ENCODE results near the gene GRID1. TPM values are rescaled to one million over a fixed set of nuclear protein-coding genes. Genes with fewer than 3 reads are reported as not detected.

GRID1 gene
- total RNA-seq, 4 donors from 2014 or later = 17.2 to 28.1 (median 23.6) TPM

DNA sequence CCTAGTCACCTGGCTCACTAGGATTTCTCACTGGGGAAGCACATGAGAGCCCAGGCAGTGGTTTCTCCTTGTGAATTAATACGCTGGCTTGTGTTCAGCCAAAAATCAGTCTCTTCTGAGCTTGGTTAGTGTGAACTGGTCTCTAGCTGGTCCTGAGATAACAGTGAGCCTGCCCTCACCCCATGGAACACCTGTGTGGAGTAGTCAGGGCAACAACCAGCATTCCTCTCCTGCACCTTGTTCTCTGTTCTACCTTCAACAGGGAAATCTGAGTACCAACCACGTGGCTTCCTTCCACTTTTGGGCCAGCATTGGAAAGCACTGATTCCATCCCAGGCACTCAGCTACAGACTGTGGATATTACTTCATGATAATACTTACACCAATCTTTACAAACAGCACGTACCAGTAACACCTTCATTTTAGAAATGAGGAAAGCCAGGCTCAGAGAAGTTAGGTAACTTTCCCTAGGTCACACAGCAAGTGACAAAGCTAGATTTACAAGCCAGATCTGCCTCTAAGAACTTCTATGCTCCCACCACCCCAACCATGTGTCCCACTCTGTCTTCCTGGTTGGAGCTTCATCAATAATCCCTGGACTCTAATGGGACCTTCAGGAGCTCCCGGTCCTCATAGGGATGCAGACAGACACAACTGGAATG is 106.6 kb downstream of the GRID1 start:
- intact Hi-C loops (cut with DNase I) = loop anchor here (5.0 kb wide), 1 partner anchor 102 kb away; no protein-coding TSS in a partner anchor
- peak; percentile 31 to 66 for DNase-seq
- no peaks in the 10 kb centered on the region for H3K9me3 ChIP-seq
- 67 to 76% methylated on average over 4 of the region's 4 CpGs for WGBS, 2 donors
- H3K27me3 ChIP-seq = no peaks in the 10 kb centered on the region
- H3K4me1 ChIP-seq = peaks cover 21 to 30% of the 10 kb centered on the region in 2 donors
- H3K4me3 ChIP-seq (replicated peaks in 1 of 3) = no peak overlapping the region
- no peaks in the 10 kb centered on the region for H3K36me3 ChIP-seq
- no peak for TF ChIP-seq POLR2A (IDR thresholded peaks at IDR 0.05)
- TF ChIP-seq, protein P1, sequence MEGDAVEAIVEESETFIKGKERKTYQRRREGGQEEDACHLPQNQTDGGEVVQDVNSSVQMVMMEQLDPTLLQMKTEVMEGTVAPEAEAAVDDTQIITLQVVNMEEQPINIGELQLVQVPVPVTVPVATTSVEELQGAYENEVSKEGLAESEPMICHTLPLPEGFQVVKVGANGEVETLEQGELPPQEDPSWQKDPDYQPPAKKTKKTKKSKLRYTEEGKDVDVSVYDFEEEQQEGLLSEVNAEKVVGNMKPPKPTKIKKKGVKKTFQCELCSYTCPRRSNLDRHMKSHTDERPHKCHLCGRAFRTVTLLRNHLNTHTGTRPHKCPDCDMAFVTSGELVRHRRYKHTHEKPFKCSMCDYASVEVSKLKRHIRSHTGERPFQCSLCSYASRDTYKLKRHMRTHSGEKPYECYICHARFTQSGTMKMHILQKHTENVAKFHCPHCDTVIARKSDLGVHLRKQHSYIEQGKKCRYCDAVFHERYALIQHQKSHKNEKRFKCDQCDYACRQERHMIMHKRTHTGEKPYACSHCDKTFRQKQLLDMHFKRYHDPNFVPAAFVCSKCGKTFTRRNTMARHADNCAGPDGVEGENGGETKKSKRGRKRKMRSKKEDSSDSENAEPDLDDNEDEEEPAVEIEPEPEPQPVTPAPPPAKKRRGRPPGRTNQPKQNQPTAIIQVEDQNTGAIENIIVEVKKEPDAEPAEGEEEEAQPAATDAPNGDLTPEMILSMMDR (IDR thresholded peaks at IDR 0.05) = no peak
- H3K27ac ChIP-seq = no peak overlapping the region

DNA sequence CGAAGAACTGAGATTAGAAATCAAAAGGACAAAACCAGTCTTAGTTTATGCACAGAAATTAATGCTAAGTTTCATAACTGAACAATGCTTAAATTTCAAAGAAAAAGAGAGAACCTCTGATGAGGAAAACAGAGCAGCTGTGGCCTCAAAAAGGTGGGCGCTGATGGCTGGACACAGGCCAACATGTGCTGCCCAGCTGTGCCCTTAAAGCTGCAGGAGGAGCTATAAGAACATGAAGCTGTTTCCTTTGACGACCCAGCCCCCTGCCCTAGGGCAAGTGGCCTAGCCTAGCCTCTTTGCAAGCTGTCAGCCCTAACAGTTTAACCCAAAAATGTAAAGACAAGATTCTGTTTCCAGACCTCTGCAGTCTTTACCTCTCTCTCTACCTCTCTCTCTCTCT is 107.7 kb downstream of the GRID1 start:
- no peaks in the 10 kb centered on the region for H3K9me3 ChIP-seq
- no peak for TF ChIP-seq POLR2A (IDR thresholded peaks at IDR 0.05)
- TF ChIP-seq, protein P1 (IDR thresholded peaks at IDR 0.05) = no peak
- peaks cover 10 to 19% of the 10 kb centered on the region in 2 donors for H3K4me1 ChIP-seq
- 48 to 52% methylated on average over 3 of the region's 3 CpGs for WGBS, 2 donors
- no peak overlapping the region for H3K4me3 ChIP-seq (replicated peaks in 1 of 3)
- no peak for DNase-seq
- intact Hi-C loops (cut with DNase I) = no loop called here
- H3K27me3 ChIP-seq = no peaks in the 10 kb centered on the region
- H3K27ac ChIP-seq = no peak overlapping the region
- no peaks in the 10 kb centered on the region for H3K36me3 ChIP-seq

GRCh38 chr10:86258499-86258898 is 108.1 kb downstream of the GRID1 start:
- Histone ChIP-seq H3K4me1 (peaks cover 9 to 18% of the 10 kb centered on the region in 2 donors), H3K4me3 (replicated peaks in 1 of 3) (no peak overlapping the region), H3K36me3 (no peaks in the 10 kb centered on the region), H3K27me3 (no peaks in the 10 kb centered on the region), H3K27ac (no peak overlapping the region), H3K9me3 (no peaks in the 10 kb centered on the region)
- intact Hi-C loops (cut with DNase I) = no loop called here
- DNase-seq = no peak
- 75 to 83% methylated on average over 1 of the region's 1 CpG for WGBS, 2 donors
- TF ChIP-seq, protein P1 (IDR thresholded peaks at IDR 0.05) = no peak
- TF ChIP-seq POLR2A (IDR thresholded peaks at IDR 0.05) = no peak

GRCh38 chr10:86257683-86258082 is 108.9 kb downstream of the GRID1 start:
- no peak for DNase-seq
- Histone ChIP-seq H3K4me1 (peaks cover 7 to 14% of the 10 kb centered on the region in 2 donors), H3K4me3 (replicated peaks in 1 of 3) (no peak overlapping the region), H3K36me3 (no peaks in the 10 kb centered on the region), H3K27me3 (no peaks in the 10 kb centered on the region), H3K27ac (no peak overlapping the region), H3K9me3 (no peaks in the 10 kb centered on the region)
- intact Hi-C loops (cut with DNase I) = no loop called here
- 90 to 94% methylated on average over 2 of the region's 2 CpGs for WGBS, 2 donors
- no peak for TF ChIP-seq POLR2A (IDR thresholded peaks at IDR 0.05)
- TF ChIP-seq, protein P1 (IDR thresholded peaks at IDR 0.05) = no peak

DNA sequence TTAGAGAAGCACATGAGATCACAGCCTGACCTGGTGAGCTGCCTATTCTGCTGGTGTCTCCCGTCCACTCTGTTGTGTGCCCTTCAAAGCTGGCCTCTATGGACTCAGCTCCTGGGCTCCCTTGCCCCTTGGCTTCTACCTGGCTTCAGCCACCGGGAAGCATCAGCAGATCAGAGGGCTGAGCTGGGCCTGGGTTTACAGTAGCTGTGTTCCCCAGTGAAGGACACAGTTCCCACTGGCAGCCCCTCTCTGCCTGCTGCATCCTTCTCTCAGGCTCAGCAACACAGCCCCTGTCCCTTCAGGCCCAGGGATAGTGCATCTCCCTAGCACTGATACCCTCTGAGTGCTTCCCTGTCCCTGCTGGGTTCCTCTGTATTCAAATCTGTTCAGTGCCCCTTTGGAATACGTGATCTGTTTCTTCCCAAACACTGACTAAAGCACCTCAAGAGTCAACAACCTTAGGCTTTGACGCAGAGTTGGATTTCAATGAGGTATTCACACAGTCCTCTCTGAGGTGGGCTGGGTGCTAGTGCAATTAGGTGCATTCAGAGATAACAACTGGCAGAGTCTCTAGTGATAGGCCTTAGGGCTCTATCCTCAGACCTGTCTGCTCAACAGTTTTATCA is 109.8 kb downstream of the GRID1 start:
- DNase-seq = no peak
- Histone ChIP-seq H3K27ac (no peak overlapping the region), H3K4me3 (replicated peaks in 1 of 3) (no peak overlapping the region), H3K4me1 (peaks cover 0 to 7% of the 10 kb centered on the region in 2 donors), H3K9me3 (no peaks in the 10 kb centered on the region), H3K27me3 (no peaks in the 10 kb centered on the region), H3K36me3 (no peaks in the 10 kb centered on the region)
- intact Hi-C loops (cut with DNase I) = no loop called here
- 89 to 97% methylated on average over 4 of the region's 4 CpGs for WGBS, 2 donors
- TF ChIP-seq, protein P1 (IDR thresholded peaks at IDR 0.05) = no peak
- TF ChIP-seq POLR2A (IDR thresholded peaks at IDR 0.05) = no peak

All from thyroid gland (tissue), 4 donors.